Measurements from ENCODE around the gene GH2.

Gene GH2

DNA sequence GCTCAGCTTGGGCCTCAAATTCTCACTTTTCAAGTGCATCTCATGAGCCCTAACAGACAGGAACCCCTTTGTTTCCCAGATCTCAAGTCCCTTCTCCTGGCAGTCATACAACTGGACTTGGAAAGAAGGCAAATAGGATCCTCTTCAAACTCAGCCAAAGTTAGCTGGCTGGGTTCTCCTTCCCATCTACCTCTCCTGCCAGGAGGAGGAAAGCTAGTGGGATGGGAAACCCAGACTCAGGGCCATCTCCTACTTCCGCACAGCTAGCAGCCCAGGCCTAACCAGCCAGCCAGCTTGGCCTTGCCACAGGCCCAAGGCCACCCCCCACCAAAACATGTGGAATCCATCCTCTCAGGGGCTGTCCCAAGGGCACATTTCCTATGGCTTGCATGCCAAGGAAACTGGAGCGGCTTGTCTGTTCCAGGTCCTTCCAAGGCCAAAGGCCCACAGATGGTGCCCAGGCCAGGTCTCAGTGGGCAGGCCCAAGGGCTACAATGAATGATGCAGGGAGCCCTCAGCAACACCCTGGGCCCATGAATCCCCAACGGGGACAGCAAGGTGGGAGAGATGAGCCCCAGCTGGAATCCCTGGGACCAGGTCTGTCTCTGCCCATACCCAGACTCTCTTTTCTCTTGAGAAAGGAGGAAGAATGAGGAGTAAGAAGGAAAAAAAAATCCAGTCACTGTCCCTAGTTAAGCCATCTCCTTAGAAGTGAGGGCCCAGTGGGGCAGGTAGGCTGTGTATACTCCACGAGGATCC lies 41.0 kb downstream of the GH2 start:
- no peak for DNase-seq (ENCODE audit: low spot score)

DNA sequence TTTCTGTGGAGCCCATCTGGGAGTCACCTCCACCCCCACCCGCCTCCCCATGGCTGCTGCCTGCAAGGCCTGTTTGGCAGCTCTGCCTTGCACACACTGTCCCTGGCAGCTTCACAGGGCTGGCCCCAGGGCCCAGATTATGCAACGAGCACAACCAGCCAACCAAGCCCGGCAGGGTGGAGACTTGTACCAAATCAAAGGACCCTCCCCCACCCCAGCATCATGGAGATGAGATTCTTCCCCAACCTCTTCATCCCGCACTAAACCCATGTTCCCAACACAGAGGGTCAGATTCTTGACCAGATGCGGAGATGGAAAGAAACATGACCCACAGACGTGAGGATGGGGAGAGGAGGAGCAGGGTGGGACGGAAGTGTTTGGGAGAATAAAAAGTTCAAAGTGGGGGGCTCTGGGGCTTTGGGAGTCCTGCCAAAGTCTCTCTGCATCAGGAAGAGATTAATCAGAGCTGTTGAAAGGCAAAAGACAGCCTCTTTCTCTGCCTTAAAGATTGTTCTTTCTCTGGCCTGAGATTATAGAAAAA lies 43.0 kb downstream of the GH2 start:
- no peak for DNase-seq (ENCODE audit: low spot score)

DNA sequence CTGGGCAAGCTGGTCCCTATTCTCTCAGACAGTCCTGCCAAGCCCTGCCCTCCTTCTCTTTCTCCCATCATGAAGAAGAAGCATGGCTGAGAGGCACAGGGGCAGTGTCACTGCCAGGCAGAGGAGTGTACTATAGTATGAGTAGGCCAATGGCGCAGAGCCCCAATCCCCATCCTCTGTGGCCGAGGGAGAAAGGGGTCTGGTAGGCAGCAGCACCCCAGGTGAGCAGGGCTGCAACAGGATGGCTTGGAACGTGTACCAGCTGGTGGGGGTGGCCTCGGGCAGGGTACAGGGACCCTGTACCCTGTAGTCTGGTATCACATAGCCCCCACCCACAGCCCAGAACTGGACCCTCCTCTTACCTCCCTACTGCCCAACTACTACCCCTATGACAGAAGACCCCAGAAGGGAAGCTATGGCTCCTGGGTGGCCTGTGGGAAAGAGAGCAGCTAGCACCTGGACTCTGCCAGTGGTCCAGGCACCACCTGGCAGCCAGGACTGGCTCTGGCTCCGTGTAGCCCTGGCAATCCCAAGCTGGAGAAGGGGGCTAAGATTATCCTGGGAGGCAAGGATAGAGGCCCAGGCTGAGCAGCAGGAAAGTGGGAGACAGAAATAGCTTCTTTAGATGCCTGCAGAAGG lies 43.7 kb downstream of the GH2 start:
- DNase-seq (ENCODE audit: low spot score), result no peak

DNA sequence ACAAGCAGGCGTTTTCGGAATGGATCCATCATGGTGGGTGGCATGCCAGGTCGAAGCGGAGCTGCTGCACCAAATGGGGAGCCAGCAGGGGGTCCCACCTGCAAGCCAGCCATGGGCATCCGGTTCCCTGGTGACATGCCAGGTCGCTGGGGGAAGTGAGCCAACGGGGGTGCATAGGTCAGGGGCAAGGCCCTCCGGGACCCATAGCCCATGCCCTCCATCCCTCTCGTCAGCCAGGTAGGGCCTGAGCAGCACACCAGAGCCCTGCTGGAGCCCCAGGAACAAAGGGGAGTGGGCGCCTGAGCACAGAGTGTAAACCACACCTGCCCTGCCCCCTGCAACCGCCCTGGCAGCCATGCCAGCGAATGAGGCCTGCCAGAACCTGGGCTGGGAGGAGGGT lies 44.3 kb downstream of the GH2 start:
- DNase-seq (ENCODE audit: low spot score), result no peak

DNA sequence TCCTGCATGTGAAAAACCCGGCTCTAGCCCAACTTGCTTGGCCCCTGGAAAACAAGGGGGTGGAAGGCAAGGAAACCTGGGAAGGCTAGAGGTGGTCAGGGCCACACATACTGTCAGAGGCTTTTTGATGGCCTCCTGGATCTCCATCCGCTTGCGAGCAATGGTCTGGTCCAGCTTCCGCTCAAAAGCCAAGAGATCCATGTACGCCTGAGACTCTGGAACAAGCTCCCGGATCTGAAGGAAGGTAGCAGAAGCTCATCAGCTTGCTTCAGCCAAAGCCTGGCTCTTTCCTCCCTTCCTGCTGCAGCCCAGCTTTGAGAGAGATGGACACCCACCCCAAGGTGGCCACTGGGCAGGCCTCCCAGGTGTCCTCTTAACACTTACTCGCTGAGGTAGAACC lies 44.9 kb downstream of the GH2 start:
- DNase-seq (ENCODE audit: low spot score), result no peak

DNA sequence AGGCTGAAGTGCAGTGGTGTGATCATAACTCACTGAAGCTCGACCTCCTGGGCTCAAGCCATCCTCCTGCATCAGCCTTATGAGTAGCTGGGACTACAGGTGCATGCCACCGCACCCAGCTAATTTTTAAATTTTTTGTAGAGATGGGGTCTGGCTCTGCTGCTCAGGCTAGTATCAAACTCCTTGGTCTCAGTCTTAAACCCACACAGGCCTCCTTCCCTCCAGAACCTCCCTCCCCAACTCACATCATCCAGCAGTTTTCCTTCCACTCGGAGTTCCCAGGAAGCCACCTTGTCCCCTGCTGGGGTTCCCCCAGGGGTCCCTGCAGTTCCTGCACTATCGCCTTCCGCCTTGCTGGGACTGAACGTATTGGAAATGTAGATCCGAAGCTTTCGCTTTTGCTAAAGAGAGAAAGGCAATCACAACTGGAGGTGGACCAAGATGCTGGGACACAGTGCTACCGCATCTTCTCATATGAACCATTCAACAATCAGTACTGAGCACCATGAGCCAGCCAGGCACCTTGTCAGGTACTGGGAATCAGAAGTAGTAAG lies 46.5 kb downstream of the GH2 start:
- no peak for DNase-seq (ENCODE audit: low spot score)

DNA sequence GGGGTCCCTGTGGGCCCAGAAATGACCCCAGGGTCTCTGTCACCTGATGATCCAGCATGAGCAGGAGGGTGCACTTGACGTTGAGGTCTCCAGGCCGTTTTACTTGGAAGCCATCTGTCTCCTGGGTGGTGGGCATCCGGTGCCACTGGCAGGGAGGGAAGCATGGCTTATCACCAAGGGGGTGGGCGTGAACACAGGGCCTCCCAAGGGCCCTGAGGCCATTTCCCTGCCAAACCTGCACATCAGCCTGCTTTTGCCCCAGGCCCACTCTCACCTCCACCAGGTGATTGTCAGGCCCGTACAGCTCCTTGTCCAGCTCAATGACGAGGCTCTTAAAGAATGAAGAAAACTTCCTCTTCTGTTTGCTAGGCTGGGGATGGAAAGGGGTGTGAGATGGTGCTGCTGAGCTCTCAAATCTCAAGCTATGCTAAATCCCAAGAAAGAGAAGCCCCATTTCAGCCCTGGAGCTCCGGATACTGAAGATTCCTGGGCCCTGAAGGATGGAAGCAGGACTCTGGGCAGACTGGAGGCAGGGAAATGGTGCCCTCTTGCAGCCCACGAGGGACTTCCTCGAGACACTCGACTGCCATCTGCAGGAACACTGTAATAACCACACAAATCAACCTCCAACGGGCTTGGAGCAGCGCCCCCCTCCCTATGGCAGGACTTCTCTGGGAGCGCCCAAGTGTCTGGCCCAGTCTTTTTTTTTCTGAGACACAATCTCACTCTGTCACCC lies 47.1 kb downstream of the GH2 start:
- peak; percentile 88 for DNase-seq (ENCODE audit: low spot score)

DNA sequence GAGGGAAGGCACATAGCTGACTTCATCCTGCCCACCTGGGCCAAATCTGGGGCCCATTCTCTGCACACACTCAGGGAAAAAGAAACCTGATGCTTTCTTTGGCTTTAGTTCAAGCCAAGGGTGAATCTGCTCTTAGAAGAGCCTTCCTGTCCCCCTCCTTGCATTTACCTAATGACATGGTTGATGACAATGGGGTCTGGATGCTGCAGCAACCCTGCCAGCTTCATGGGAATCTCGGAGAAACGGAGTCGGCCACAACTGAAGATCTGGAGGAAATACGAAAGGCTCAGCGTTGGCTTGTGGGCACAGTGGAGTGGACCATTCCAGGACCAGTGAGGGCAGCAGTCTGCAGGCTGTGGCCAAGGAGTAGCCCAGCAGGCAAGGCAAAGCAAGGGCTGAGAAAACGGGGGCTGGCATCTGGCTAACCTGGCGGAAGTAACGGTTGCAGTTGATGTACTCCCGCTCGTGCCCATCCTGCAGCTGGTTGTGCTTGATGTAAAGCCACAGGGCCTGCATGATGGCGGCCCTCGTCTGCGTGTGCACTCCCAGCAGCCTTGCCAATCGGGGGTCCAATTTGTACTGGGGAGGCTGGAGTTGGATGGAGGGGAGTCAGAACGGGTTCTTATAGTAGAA lies 47.9 kb downstream of the GH2 start:
- no peak for DNase-seq (ENCODE audit: low spot score)

DNA sequence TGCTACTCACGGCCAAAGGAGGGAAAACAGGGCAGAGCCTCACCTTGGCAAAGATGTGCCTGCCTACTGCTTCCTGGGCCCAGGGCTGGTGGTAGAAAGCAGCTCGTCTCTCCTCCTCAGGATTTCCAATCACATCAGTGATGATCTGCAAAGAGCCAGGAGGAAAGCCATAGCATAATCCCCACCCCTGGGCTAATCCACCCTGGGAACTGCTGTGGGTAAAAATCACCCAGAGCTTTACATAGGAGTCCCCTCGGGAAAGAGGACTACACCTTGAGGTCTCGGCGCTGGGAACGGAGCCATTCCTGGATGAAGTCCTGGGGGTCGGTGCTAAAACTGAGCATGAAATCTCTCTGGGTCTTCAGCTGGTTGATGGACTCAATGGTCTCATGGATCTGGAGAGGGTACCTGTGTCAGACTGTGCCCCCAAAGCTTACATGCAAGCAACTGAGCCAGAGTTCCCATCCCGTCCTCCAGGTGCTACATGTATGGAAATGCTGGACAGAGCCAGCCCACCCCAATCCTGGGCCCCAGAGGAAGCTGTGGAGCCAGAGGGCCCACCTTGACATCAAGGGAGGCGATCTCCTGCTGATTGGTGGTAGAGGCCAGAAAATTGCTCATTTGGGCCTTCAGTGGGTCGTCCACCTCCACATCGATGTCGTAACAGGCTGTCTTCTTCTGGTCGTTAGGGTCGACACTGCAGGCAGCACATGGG lies 48.6 kb downstream of the GH2 start:
- no peak for DNase-seq (ENCODE audit: low spot score)

DNA sequence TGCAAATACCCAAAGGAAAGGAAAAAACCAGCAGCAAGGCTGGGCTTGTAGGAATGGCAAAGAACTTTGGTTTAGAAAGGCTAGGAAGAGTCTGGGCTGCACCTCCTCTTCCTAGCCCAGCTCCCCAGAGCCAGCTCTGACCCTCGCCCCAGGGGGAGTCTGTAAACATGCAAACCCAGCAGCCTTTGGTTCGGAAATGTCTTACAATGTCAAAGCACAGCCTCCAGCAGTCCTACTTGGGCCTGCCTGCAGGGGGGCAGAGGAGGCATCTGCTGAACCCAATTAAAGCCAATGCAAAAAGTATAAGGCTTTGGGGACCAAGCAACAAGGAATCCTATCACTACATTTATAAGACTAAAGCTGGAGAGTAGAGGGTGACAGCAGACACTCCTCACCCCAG lies 49.3 kb downstream of the GH2 start:
- no peak for DNase-seq (ENCODE audit: low spot score)

DNA sequence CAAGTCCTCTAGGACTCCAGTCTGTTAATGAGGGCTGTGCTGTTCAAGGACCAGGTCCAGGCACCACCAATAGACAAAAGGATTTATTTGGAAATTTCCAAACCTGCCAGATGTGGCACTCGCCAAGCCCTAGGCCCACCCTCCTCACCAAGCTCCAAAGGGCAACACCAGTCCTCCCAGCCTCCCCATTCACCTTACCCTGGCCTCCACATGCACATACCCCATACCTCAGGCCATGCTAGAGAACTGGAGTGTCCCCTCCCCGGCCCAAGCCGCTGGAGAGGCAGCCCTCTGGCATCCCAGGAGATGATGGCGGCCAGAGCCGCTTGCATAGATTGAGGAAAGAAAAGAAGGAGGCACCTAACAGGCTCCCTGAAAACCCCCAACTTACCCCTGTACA lies 49.7 kb downstream of the GH2 start:
- no peak for DNase-seq (ENCODE audit: low spot score)

DNA sequence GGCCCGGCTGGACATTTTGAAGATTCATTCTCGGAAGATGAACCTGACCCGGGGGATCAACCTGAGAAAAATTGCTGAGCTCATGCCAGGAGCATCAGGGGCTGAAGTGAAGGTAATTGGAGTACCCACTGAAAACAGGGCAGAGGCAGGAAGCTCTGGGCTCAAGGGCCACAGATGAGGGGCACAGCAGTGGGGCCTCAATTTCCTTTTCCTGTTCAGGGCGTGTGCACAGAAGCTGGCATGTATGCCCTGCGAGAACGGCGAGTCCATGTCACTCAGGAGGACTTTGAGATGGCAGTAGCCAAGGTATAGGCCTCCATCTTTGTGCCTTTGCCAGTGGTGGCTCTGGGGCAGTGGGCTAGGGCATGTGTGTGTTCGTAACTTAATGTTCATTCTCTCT lies 50.2 kb downstream of the GH2 start:
- DNase-seq (ENCODE audit: low spot score), result no peak

DNA sequence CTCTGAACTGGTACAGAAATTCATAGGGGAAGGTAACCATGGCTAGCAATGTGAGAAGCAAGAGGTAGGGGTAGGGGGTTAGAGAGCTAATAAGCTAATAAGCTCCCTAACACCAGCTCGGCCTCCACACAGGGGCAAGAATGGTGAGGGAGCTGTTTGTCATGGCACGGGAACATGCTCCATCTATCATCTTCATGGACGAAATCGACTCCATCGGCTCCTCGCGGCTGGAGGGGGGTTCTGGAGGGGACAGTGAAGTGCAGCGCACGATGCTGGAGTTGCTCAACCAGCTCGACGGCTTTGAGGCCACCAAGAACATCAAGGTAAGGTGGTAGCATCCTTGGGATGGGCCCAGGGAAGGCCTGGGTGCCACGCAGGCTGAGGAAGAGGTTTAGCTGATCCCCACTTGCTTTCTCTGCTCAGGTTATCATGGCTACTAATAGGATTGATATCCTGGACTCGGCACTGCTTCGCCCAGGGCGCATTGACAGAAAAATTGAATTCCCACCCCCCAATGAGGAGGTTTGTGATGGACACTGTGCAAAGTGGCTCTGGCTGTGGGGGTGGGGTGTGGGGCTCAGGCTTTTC lies 50.7 kb downstream of the GH2 start:
- DNase-seq (ENCODE audit: low spot score), result no peak

DNA sequence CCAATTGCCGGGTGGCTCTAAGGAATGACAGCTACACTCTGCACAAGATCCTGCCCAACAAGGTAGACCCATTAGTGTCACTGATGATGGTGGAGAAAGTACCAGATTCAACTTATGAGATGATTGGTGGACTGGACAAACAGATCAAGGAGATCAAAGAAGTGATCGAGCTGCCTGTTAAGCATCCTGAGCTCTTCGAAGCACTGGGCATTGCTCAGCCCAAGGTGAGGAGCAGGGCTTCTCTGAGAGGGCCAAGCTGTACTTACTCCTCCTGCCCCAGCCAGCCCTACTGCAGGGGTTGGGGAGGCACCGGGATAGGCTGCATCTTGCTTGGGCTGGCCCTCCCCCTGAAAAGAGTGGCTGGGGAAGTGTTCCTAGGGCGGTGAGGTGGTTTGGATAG lies 51.5 kb downstream of the GH2 start:
- DNase-seq (ENCODE audit: low spot score), result no peak

Data from kidney tubule cell (primary cell).